Epidermal melanocyte (primary cell): ENCODE measurements around the gene FBXO38.
"Not testable (repeated sequence)": the region's sequence is repeated elsewhere in the genome, so short reads cannot be mapped to it uniquely, and the experiment has no call there.

Experiments used
- DNase-seq: peaks from one replicate; pipeline ENCODE4 v3.0.0; 2011; ENCODE audit warnings: low spot score; ENCODE audit not compliant: insufficient read length

Gene FBXO38

GRCh38 chr5:148426514-148426913 is 42.8 kb downstream of the FBXO38 start:
- DNase-seq: no peak

DNA sequence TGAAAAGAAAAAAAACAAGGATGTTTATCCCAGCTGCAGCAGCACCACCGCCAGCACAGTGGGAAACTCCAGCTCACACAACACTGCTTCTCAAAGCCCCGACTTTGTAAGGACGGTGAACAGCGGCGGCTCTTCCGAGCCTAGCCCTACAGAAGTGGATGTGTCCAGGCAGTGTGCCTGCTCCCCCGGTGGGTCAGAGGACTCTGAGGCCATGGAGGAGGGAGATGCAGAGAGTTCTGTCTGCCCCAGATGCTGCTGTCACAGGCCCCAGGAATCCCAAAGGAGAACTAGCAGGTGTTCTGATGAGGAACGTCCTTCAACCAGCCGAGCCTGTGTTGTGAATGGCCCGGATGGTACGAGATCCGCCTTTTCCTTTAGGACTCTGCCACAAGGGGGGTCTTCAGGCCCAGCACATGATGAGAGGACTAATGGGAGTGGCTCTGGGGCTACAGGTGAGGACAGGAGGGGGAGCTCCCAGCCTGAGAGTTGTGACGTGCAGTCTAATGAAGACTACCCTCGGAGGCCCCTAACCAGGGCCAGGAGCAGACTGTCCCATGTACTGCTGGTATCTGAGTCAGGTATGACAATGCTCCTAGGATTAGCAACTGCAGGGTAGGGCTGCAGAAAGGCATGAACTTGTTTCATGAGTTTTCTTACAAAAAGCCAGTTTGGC is 43.7 kb downstream of the FBXO38 start:
- DNase-seq: no peak

- no peak for DNase-seq
Observed at GRCh38 chr5:148428848-148429247, 45.1 kb downstream of the FBXO38 start.

DNA sequence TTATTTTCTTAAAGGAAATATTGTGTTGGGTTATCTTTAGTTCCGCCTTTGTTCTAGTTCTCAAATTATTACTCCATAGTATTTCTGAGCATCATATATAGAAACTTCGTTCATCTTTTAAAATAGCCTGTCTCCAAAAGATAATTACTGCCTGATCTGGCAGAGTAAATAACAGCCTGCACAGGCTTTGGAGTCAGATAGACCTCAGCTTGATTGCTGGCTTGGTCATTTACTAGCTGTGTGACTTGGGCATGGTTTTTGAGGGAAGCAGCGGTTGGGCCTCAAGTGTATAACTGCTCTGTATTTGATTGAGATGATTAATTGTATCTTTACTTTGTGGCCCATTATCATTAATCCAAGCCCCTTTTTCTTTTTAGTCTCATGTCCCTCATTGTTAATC is 50.1 kb downstream of the FBXO38 start:
- DNase-seq: no peak

DNA sequence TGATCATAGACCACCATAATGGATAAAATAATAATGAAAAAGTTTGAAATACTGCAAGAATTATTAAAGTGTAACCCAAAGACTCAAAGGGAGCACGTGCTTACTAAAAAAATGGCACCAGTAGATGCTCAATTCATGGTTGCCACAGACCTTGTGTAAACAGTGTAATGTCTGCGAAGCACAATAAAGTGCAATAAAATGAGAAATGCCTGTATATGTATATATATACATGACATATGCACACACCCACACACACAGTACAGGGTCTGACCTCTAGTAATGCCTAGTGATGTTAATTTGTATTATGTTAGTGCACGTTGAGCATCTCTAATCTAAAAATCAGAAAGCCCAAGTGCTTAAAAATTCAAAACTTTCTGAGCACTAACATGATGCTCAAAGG is 52.3 kb downstream of the FBXO38 start:
- no peak for DNase-seq

GRCh38 chr5:148437249-148437648 is 53.5 kb downstream of the FBXO38 start:
- no peak for DNase-seq

GRCh38 chr5:148438933-148439332 is 55.2 kb downstream of the FBXO38 start:
- no peak for DNase-seq

DNA sequence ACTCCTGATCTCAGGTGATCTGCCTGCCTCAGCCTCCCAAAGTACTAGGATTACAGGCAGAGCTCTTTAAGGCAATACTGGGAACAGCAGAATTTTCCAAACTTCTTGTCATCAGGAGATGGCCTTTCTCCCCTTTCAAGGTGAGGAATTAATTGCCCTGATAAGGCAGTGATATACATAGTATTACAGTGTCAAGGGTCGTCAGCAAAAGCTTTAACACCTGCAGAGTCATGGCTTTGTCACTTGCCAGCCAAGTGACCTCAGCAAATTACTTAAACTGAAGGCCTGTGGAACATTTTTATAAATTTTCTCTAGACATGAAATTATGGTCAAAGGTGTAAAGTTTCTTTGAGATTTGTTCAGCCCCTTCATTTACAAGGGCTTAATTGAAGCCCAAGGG is 59.5 kb downstream of the FBXO38 start:
- DNase-seq: no peak

- peak; percentile 29 for DNase-seq
Observed at GRCh38 chr5:148443998-148444397, 60.2 kb downstream of the FBXO38 start.

DNA sequence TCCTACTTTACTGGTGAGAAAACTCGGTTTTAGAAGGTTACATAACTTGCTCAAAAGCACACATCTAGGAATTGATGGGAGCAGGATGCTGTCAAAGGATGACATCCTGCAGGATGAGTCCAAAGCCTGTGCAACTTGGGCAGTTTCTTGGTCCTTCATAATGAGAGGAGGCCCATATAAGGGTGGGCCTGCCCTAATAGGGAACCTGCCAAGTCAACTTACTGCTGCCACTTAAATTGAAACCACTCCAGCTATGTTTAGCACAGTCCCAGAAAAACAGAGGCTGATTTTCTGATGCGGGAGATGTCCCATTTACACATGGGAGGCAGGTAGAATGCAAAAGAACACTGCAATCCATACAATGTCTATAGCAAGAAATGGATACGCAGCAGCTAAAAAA is 61.8 kb downstream of the FBXO38 start:
- DNase-seq: no peak

GRCh38 chr5:148446611-148447010 is 62.9 kb downstream of the FBXO38 start:
- DNase-seq: no peak

DNA sequence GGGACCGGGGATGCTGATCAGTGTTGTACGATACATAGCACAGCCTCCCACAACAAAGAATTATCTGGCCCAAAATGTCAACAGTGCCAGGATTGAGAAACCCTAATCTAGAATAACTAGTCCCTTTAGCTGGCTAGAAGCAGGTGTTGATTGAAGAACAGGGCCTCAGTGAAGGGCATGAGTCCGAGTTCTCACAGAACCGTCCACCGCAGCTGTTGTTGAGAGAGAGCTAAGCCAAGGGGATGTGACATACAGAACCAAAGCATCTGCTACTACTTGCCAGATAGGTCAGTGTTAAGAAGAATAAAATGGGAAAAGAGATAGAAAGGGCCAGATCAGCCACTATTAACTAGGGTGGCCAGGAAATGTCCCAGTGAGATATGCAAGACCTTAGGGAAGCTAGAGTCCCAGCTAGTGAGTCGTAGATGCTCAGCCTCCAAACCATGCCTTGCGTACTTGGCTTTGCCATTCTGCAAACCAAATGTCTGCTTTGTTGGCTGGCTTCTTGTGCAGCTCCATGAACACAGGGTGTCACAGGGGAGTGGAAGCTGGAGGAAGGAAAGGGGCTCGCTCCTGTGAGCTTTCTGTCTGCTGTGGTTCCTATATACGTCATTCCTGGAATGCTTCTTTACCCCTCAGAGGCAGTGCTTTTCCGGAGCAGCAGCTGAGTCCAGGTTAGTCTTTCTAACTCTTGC is 68.9 kb downstream of the FBXO38 start:
- DNase-seq: no peak

DNA sequence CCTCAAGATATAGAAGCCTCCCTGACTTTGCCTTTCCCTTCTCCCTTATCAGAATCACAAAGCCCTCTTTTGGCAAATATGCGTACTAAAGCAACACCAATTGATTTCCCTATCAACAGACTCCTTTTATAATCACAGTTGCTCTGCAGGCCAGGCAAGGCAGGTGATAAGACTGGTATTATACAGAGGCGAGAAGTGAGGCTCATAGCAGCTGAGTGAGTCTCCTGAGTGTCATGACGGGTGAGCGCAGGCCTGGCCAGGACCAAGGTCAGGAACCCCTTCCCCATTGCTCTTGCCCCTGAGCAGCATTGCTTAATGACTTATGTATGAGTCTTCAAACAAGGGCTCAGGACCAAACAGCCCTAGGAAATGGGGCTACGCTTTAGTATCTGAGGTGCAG is 70.8 kb downstream of the FBXO38 start:
- DNase-seq: no peak

GRCh38 chr5:148455185-148455584 is 71.4 kb downstream of the FBXO38 start:
- no peak for DNase-seq

GRCh38 chr5:148457183-148457620 is 73.4 kb downstream of the FBXO38 start:
- DNase-seq: no peak

DNA sequence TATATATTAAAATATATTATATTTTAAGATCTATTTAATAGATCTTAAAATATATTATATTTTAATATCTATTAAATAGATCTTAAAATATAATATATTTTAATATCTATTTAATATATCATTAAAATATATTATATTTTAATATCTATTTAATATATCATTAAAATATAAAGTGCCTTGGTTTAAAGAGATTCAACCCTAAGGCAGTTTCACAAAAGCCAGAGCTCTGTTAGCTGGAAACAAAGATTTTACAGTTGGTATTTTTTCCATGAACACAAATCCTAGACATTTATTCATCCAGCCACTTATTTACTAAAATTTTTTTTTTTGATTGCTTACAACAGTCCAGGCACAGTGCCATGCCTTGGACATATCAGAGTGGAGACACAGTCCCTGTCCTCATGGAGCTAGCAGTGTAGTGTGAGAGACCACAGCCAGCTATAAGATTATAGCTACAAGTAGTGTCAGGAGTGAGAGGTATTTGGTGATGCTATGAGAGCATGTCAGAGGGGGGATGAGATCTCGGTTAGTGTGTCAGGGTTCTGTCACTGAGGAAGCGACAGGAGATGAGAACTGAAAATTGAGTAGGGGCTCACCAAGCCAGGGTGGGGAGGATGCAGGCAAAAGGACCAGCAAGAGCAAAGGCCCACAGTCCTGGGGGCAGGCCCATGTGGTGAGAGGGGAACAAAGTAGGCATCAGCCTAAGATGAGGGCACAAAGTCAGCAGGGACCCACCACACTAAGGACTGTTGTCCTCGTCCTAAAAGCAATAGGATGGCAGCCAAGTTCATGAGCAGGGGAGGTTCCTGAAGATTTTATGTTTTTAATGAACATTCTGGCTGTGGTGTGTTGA is 74.5 kb downstream of the FBXO38 start:
- DNase-seq: no peak

DNA sequence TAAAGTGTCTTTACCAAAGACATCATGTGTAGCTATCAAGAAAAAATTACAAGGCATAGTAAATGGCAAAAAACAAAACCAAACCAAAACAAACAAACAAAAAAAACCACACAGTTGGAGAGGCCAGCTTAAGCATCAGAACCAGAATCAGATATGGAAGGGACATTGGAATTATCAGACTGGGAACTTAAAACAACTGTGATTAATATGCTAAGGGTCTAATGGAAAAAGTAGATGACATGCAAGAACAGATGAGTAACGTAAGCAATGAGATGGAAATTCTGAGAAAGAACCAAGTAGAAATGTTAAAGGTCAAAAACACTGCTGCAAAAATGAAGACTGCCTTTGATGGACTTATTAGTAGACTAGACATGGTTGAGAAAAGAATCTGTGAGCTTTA is 75.9 kb downstream of the FBXO38 start:
- no peak for DNase-seq

DNA sequence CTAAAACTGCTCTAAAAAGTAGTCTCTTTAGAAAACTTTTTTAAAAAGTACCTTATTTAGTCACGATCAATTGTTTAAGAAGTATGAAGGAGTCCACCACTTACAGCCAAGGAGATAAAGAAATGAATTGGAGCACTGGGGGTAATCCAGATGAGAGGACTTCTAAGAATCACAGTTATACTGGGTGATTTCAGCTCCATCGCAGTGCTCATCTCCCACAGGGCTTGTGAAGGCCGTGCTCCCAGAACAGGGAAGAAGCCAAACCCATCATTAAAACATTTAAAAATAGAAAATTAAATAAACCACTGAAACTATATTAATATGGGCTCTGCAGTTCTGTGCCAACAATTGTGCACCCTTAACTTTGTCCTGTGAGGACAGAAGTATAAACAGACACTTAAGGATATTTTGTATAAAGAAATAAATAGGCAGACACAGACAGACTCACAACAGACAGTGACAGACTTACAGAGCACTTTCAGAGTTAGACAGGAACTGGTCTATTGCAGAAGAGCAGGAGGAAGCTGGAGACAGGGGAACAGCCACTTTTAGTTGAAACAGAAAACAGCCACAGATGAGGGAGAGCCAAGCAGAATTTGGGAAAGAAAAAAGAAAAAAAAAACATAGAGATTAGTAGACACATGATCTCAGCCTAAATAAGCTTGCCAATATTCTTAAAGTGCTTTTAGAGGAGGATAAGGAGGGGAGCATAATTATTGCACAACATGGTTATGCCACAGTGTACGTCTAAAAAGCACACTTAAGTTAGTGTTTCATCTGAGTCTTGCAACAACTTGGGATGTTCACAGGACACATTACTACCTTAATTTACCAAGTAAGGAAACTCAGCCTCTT is 81.8 kb downstream of the FBXO38 start:
- no peak for DNase-seq

- no peak for DNase-seq
Observed at GRCh38 chr5:148466236-148466580, 82.5 kb downstream of the FBXO38 start.

DNA sequence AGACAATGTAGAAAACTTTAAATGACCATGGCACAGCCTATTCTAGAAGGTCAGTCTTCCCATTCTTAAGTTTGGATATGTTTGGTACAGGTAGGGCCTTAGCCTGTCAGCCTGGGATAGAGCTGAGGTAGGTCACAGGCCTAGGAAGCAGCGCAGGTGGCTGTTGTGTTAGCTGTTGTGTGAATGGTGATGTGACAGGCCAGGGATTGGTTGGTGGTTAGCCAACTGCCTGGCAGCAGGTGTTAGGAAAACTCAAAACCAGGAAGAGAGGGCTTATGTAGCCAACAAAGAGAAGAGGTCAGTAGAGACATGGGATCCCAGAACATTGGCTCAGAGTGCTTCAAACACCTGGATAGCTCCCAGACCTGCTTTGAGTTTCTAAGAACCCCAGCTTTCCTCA is 84.2 kb downstream of the FBXO38 start:
- DNase-seq: no peak

- not testable (repeated sequence) for DNase-seq
Observed at GRCh38 chr5:148468746-148469145, 85.0 kb downstream of the FBXO38 start.
